Retinal pigment epithelial cell (primary cell): Measurements from ENCODE around the gene SNRPA.

Experiments
- DNase-seq: peaks from one replicate; pipeline ENCODE4 v3.0.0-alpha.2; 2010; ENCODE audit warnings: low read depth
- H3K4me3 ChIP-seq: 2 replicates; pipeline ENCODE4 v1.5.1; 2011; ENCODE audit warnings: mild to moderate bottlenecking, low read length, control low read depth, moderate library complexity
- TF ChIP-seq, protein P1 (sequence below): conservative IDR thresholded peaks from 2 replicates; pipeline ENCODE4 v1.5.1; 2011; ENCODE audit warnings: low read depth, low read length, control low read depth, inconsistent platforms

The SNRPA gene

DNA sequence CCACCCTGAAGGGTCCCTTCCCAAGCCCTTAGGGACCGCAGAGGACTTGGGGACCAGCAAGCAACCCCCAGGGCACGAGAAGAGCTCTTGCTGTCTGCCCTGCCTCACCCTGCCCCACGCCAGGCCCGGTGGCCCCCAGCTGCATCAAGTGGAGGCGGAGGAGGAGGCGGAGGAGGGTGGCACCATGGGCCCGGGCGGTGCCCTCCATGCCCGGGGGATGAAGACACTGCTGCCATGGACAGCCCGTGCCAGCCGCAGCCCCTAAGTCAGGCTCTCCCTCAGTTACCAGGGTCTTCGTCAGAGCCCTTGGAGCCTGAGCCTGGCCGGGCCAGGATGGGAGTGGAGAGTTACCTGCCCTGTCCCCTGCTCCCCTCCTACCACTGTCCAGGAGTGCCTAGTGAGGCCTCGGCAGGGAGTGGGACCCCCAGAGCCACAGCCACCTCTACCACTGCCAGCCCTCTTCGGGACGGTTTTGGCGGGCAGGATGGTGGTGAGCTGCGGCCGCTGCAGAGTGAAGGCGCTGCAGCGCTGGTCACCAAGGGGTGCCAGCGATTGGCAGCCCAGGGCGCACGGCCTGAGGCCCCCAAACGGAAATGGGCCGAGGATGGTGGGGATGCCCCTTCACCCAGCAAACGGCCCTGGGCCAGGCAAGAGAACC is 49.5 kb downstream of the SNRPA start:
- DNase-seq: no peak
- H3K4me3 ChIP-seq: peak overlapping the region; percentile 86
- TF ChIP-seq, protein P1, sequence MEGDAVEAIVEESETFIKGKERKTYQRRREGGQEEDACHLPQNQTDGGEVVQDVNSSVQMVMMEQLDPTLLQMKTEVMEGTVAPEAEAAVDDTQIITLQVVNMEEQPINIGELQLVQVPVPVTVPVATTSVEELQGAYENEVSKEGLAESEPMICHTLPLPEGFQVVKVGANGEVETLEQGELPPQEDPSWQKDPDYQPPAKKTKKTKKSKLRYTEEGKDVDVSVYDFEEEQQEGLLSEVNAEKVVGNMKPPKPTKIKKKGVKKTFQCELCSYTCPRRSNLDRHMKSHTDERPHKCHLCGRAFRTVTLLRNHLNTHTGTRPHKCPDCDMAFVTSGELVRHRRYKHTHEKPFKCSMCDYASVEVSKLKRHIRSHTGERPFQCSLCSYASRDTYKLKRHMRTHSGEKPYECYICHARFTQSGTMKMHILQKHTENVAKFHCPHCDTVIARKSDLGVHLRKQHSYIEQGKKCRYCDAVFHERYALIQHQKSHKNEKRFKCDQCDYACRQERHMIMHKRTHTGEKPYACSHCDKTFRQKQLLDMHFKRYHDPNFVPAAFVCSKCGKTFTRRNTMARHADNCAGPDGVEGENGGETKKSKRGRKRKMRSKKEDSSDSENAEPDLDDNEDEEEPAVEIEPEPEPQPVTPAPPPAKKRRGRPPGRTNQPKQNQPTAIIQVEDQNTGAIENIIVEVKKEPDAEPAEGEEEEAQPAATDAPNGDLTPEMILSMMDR: no peak

DNA sequence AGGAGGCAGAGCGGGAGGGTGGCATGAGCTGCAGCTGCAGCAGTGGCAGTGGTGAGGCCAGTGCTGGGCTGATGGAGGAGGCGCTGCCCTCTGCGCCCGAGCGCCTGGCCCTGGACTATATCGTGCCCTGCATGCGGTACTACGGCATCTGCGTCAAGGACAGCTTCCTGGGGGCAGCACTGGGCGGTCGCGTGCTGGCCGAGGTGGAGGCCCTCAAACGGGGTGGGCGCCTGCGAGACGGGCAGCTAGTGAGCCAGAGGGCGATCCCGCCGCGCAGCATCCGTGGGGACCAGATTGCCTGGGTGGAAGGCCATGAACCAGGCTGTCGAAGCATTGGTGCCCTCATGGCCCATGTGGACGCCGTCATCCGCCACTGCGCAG is 50.0 kb downstream of the SNRPA start:
- TF ChIP-seq, protein P1: no peak
- H3K4me3 ChIP-seq: peak overlapping the region; percentile 2
- no peak for DNase-seq

DNA sequence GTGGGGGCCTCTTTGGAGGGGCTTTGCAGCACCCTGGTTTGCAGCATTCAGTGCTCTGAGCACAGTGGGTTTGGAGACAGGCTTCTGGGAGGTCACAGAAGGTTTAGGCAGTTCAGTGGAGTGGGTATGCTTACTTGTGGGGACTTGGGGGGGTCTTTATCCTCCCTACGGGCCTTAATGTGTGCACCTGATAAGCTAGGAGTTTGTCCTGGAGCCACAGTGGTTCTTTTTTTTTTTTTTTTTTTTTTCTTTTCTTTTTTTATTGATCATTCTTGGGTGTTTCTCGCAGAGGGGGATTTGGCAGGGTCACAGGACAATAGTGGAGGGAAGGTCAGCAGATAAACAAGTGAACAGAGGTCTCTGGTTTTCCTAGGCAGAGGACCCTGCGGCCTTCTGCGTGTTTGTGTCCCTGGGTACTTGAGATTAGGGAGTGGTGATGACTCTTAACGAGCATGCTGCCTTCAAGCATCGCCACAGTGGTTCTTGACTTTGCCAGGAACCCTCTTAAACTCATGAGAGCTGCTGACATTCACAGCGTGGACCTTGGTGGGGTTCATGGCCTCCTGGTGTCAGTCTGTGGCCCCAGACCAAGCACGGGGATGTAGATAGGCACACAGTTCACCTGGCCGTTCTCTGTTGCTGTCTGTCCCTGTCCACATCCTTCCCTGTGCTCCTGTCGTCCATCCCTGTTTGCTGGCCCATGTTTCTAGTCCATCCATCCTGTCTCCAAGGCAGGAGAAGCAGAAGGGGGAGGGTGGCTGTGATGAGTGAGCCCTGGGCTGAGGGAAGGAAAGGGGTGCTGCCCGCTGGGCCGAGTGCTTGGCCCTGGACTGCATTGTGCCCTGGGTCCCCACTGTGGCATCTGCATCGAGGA is 50.7 kb downstream of the SNRPA start:
- TF ChIP-seq, protein P1: no peak
- H3K4me3 ChIP-seq: peak overlapping the region; percentile 20

DNA sequence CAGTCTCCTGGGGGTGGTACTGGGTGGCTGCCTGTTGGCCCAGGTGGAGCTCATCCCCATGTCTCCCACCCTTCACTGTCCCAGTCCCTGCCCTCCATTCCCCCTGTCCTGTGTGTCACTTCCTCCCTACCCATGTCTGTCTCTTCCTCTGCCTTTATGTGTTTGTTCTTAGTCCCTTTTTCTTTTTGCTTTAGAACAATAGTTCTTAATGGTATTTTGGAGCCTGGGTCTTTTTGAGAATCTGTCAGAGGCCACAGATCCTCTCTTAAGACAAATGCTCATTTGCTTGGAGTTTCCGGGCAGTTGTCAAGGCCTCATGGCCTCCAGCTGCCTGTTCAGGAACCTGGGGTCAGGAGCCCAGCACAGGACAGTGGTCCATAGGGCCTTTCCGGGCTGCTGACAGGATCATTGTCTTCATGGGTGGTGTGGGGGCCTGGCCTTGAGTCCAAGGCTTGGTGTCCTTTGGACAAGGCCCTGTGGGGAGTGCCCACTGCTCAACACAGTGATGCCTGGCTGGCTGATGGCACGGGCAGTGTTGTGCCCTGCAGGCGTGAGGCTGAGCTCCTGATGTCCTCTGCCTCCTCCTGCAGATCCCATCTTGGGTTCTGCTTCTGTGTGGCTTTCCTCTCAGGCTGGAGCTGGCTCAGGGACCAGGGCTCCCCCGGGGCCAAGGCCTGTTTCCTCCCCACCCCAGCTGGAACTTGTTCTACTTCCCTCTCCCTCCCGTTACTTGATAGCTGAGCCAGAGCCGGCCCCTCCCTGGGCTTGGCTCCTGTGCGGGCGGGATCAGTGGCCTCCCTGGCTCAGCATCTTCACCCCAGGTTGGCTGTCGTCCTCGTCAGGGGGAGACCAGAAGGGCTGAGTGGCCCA is 51.5 kb downstream of the SNRPA start:
- H3K4me3 ChIP-seq: peak overlapping the region; percentile 20
- no peak for DNase-seq
- TF ChIP-seq, protein P1: no peak

More for the DNA sequence above, 50.7 kb downstream of the SNRPA start:
- no peak for DNase-seq

DNA sequence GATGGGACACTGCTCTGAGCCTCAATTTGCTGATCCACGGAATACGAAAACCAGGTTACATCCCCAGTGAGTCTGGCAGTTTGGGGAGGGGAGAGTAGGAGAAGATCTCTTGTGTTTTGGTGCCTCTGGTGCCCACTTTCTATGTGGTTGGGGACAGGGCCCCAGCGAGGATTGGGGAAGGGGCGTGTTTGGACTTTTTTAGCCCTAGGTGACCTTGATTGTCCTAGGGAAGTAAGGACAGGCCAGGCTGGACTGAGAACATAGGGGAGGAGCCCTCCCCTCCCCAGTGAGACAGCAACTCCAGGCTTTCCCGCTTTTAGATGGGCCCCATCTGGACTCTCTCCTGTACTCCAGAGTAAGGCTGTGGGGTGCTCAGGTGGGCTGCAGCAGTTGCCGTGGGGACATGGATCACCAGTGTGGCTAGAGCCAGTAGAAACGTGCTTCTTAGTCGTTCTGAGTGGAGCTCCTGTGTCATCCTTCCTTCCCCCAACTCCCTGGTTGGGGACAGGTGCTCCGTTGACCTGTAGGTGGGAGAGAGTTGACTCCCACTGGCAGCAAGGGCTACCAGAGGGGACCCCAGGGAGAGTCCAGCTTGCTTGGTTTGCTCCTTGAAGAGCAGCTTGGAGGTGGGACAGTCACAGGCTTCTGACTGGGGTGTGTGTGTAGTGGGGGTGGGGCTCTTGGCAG is 52.3 kb downstream of the SNRPA start:
- no peak overlapping the region for H3K4me3 ChIP-seq
- TF ChIP-seq, protein P1: no peak
- no peak for DNase-seq

DNA sequence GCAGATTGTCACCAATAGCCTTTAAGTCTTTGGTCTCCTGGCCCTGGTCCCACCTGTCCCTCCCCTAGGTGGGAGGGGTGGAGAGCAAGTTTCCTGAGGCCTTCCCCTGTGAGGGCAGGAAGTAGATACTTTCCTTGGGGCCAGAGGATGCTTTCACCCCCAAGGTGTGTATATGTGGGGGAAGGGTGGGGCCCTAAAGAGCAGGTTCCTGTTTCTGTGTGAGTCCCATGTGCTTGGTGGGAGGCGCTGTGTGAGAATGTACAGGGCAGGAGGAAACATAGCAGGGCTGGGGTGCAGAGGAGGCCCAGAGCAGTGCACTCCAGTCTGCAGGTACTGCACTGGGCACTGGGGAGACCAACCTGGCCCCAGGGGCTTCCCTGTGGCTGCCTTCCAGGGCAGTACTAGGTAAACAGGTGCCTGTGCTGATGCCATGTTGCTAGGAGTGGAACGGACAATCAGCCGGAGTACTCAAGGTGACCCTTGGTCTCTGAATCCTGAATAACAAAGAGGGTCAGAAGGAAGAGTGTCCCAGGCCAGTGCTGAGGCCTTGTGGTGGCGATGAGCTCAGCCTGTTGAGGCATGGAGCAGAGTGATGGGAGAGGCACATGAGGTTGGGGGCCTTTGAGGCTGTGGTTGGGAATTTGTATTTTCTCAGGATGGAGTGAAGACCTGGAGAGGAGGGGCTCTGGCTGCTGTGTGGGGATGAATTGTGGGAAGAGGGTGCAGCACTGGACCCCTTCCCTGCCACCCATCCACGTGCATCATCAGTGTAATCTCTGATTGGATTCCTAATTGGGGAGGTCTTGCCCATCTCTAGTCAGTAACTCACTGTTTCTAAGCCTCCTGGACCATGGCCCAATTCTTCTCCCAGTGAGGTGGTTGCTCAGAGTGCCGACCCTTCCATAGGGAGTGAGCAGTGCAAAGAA is 53.1 kb downstream of the SNRPA start:
- TF ChIP-seq, protein P1: no peak

More for the DNA sequence above, 53.1 kb downstream of the SNRPA start:
- H3K4me3 ChIP-seq: no peak overlapping the region
- DNase-seq: no peak
